ENCODE data around the gene FILIP1L.

FILIP1L gene

GRCh38 chr3:99945328-99945995 is 168.8 kb downstream of the FILIP1L start:
- Histone ChIP-seq H3K9me3 (ENCODE audit: control insufficient read depth, low read length) (no peaks in the 10 kb centered on the region), H3K4me1 (ENCODE audit: control insufficient read depth, insufficient read depth, low read length) (peaks cover 12% of the 10 kb centered on the region), H3K27me3 (ENCODE audit: control insufficient read depth, insufficient read depth, low read length, poor library complexity, severe bottlenecking) (no peaks in the 10 kb centered on the region), H3K36me3 (ENCODE audit: control insufficient read depth, insufficient read depth, low read length) (no peaks in the 10 kb centered on the region), H3K27ac (ENCODE audit: insufficient read depth, low read depth, low read length, poor library complexity, severe bottlenecking) (no peak overlapping the region), H3K4me3 (ENCODE audit: insufficient read depth, low read depth, low read length) (no peak overlapping the region)
- WGBS, 2 experiments = 76 to 78% methylated on average over 5 of the region's 5 CpGs

DNA sequence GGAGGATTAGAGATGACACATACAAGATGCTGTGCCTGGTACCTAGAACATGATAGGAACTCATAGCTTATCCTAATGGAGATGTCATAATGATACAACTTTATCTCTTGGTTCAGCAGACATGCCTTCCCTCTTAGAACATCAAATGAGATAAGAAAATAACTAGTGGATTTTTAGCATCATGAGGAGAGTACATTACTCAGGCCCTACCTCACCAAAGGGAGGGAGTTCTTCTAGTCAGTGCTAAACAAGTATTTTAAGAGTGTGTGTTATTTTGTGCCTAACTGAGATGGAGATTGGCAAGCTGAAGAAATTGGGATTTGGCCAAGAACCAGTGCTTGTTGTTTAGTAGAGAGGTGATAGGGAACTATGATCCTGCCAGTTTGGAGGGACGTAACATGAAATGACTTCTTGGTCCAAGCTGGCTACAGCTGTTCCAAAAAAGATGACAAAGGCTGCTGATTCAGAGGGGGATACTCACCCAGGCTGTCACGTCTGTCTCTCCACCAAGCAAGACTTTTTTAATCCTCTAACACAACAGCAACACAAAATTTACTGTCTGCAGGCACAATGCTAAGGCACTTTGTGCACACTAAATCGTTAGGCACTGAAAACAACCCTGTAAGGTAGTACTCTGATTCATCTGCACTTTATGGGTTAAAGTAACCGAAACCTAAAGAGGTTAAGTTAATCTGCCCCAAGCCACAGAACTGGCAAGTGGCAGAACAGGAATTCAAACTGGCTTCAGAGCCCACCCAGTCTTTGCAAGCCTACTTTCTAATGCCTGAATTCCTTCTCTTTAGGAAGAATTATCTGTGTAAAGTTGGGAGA is 170.2 kb downstream of the FILIP1L start:
- H3K9me3 ChIP-seq (ENCODE audit: control insufficient read depth, low read length) = no peaks in the 10 kb centered on the region
- no peaks in the 10 kb centered on the region for H3K27me3 ChIP-seq (ENCODE audit: control insufficient read depth, insufficient read depth, low read length, poor library complexity, severe bottlenecking)
- no peaks in the 10 kb centered on the region for H3K36me3 ChIP-seq (ENCODE audit: control insufficient read depth, insufficient read depth, low read length)
- WGBS, 2 experiments = 84 to 87% methylated on average over 4 of the region's 4 CpGs
- H3K27ac ChIP-seq (ENCODE audit: insufficient read depth, low read depth, low read length, poor library complexity, severe bottlenecking) = no peak overlapping the region
- H3K4me3 ChIP-seq (ENCODE audit: insufficient read depth, low read depth, low read length) = no peak overlapping the region
- H3K4me1 ChIP-seq (ENCODE audit: control insufficient read depth, insufficient read depth, low read length) = peaks cover 12% of the 10 kb centered on the region

DNA sequence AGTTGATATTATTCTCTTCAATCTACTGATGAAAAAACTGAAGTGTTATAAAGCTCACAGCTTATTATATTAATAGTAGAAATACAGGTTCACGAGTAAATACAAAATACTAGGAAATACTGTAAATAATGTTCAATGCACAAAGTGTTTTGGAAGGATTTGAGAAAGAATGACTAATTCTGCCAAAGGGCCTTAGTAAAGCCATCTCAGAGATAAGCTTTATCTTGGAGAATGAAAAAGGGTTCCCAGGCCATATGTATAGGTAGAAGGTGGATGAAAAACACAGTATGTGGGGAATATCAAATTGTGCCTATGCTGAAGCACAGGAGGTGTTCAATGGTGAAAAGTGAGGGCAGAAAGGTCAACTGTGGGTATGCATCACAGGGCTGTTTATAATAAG is 173.1 kb downstream of the FILIP1L start:
- no peaks in the 10 kb centered on the region for H3K36me3 ChIP-seq (ENCODE audit: control insufficient read depth, insufficient read depth, low read length)
- no peaks in the 10 kb centered on the region for H3K9me3 ChIP-seq (ENCODE audit: control insufficient read depth, low read length)
- H3K27ac ChIP-seq (ENCODE audit: insufficient read depth, low read depth, low read length, poor library complexity, severe bottlenecking) = no peak overlapping the region
- H3K4me1 ChIP-seq (ENCODE audit: control insufficient read depth, insufficient read depth, low read length) = peaks cover 12% of the 10 kb centered on the region
- no peaks in the 10 kb centered on the region for H3K27me3 ChIP-seq (ENCODE audit: control insufficient read depth, insufficient read depth, low read length, poor library complexity, severe bottlenecking)
- 100% methylated on average over 1 of the region's 1 CpG; no CpG with 5 or more reads in 1 of the 2 experiments for WGBS, 2 experiments
- no peak overlapping the region for H3K4me3 ChIP-seq (ENCODE audit: insufficient read depth, low read depth, low read length)

- H3K4me1 ChIP-seq (ENCODE audit: control insufficient read depth, insufficient read depth, low read length) = peaks cover 8% of the 10 kb centered on the region
- no peaks in the 10 kb centered on the region for H3K36me3 ChIP-seq (ENCODE audit: control insufficient read depth, insufficient read depth, low read length)
- H3K27ac ChIP-seq (ENCODE audit: insufficient read depth, low read depth, low read length, poor library complexity, severe bottlenecking) = no peak overlapping the region
- H3K27me3 ChIP-seq (ENCODE audit: control insufficient read depth, insufficient read depth, low read length, poor library complexity, severe bottlenecking) = no peaks in the 10 kb centered on the region
- H3K4me3 ChIP-seq (ENCODE audit: insufficient read depth, low read depth, low read length) = no peak overlapping the region
- 80 to 97% methylated on average over 2 of the region's 2 CpGs for WGBS, 2 experiments
- H3K9me3 ChIP-seq (ENCODE audit: control insufficient read depth, low read length) = no peaks in the 10 kb centered on the region
Observed at GRCh38 chr3:99940350-99940749, 174.0 kb downstream of the FILIP1L start.

DNA sequence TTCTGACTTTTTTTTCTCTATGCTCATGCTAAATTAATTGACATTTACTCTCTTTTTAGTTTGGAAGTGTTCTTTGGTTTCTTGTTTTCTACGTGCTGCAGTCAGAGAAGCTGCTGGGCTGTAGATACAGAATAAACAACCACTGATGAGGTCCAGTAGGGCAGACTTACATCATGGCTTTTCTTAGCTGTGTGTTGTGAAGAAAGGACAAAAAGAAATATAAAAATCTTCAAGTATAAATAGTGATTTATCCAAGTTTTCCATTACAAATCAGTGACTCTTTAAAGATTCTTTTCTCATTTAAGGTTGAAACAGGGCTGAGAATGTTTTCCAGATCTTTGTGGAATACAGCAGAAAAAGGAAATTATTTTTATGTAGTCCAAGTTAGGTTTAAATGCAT is 174.4 kb downstream of the FILIP1L start:
- Histone ChIP-seq H3K27ac (ENCODE audit: insufficient read depth, low read depth, low read length, poor library complexity, severe bottlenecking) (no peak overlapping the region), H3K4me1 (ENCODE audit: control insufficient read depth, insufficient read depth, low read length) (peaks cover 3% of the 10 kb centered on the region), H3K4me3 (ENCODE audit: insufficient read depth, low read depth, low read length) (no peak overlapping the region), H3K9me3 (ENCODE audit: control insufficient read depth, low read length) (no peaks in the 10 kb centered on the region), H3K27me3 (ENCODE audit: control insufficient read depth, insufficient read depth, low read length, poor library complexity, severe bottlenecking) (no peaks in the 10 kb centered on the region), H3K36me3 (ENCODE audit: control insufficient read depth, insufficient read depth, low read length) (no peaks in the 10 kb centered on the region)
- 92 to 95% methylated on average over 1 of the region's 1 CpG for WGBS, 2 experiments

DNA sequence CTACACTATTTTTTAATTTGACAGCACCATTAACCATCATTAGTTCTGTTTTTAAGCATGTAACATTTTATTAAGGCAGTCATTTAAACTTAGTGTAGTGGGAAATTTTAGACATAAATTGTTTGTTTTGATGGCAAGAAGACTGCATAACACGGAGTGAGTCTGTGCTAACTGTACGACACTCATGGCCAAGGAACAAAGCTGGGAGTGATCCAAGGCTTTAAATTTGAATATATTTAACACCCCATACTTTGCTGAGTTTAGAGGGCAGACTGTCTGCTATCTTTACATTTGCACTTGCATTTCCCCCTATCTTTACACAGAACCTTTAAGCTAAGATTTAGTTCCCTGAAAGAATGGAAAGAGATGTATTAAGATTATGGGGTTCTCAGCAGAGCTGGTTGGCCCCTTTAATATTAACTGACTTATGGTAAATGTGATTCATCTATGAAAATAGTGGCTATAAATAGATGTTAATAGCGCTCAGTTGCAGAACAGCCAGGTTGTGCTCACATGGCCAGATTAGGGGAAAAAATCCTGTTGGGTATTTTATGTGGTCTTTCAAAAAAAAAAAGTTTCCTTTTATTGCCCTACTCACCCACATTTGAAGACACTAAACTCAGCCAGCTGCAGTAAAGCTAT is 175.9 kb downstream of the FILIP1L start:
- no peaks in the 10 kb centered on the region for H3K27me3 ChIP-seq (ENCODE audit: control insufficient read depth, insufficient read depth, low read length, poor library complexity, severe bottlenecking)
- no peaks in the 10 kb centered on the region for H3K36me3 ChIP-seq (ENCODE audit: control insufficient read depth, insufficient read depth, low read length)
- H3K4me1 ChIP-seq (ENCODE audit: control insufficient read depth, insufficient read depth, low read length) = no peaks in the 10 kb centered on the region
- no peak overlapping the region for H3K4me3 ChIP-seq (ENCODE audit: insufficient read depth, low read depth, low read length)
- H3K9me3 ChIP-seq (ENCODE audit: control insufficient read depth, low read length) = no peaks in the 10 kb centered on the region
- 94 to 98% methylated on average over 3 of the region's 3 CpGs for WGBS, 2 experiments
- H3K27ac ChIP-seq (ENCODE audit: insufficient read depth, low read depth, low read length, poor library complexity, severe bottlenecking) = no peak overlapping the region

GRCh38 chr3:99934975-99935797 is 179.1 kb downstream of the FILIP1L start:
- H3K4me3 ChIP-seq (ENCODE audit: insufficient read depth, low read depth, low read length) = no peak overlapping the region
- H3K4me1 ChIP-seq (ENCODE audit: control insufficient read depth, insufficient read depth, low read length) = no peaks in the 10 kb centered on the region
- 90 to 93% methylated on average over 4 of the region's 4 CpGs for WGBS, 2 experiments
- no peaks in the 10 kb centered on the region for H3K9me3 ChIP-seq (ENCODE audit: control insufficient read depth, low read length)
- H3K36me3 ChIP-seq (ENCODE audit: control insufficient read depth, insufficient read depth, low read length) = no peaks in the 10 kb centered on the region
- H3K27me3 ChIP-seq (ENCODE audit: control insufficient read depth, insufficient read depth, low read length, poor library complexity, severe bottlenecking) = no peaks in the 10 kb centered on the region
- no peak overlapping the region for H3K27ac ChIP-seq (ENCODE audit: insufficient read depth, low read depth, low read length, poor library complexity, severe bottlenecking)

DNA sequence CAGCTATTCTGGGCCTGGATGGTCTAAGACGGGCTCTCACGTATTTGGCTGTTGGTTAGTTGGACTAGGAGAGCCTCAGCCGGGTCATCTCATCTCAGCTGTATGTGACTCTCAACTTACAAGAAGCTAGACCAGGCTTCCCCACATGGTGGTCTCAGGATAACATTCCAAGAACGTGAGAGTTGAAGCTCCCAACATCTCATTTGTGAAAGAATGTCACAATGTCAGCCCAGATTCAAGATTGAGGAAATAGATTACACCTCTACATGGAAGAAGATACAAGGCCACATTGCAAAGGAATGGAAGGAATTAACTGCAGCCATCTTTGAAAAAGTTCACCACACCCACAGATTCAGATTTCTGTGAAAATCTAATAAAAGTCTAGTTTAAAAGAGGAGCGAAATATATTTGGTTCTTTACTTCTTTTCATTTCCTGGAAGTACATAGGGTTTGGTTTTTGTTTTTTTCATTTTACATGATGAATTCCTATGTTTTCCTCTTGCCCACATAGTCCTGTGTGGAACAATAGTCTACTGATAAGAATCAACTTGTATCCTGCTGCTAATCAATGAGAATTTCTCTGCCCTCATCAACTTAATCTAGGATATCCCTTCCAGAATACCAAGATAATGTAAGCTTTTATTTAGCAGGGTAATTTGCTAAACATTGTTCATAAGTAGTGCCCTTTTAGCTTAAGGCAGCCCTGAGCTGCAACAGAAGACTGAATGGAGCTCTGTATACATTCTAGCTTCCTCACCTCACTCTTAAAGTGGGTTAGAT is 180.1 kb downstream of the FILIP1L start:
- 94% methylated on average over 5 of the region's 5 CpGs for WGBS, 2 experiments

GRCh38 chr3:99931059-99931458 is 183.2 kb downstream of the FILIP1L start:
- Histone ChIP-seq H3K27me3 (ENCODE audit: control insufficient read depth, insufficient read depth, low read length, poor library complexity, severe bottlenecking) (no peaks in the 10 kb centered on the region), H3K36me3 (ENCODE audit: control insufficient read depth, insufficient read depth, low read length) (no peaks in the 10 kb centered on the region), H3K4me3 (ENCODE audit: insufficient read depth, low read depth, low read length) (no peak overlapping the region), H3K9me3 (ENCODE audit: control insufficient read depth, low read length) (no peaks in the 10 kb centered on the region), H3K27ac (ENCODE audit: insufficient read depth, low read depth, low read length, poor library complexity, severe bottlenecking) (no peak overlapping the region), H3K4me1 (ENCODE audit: control insufficient read depth, insufficient read depth, low read length) (peaks cover 16% of the 10 kb centered on the region)
- WGBS, 2 experiments = no CpG with 5 or more reads among the region's 1 CpG

More for the DNA sequence above, 180.1 kb downstream of the FILIP1L start:
- Histone ChIP-seq H3K4me1 (ENCODE audit: control insufficient read depth, insufficient read depth, low read length) (peaks cover 6% of the 10 kb centered on the region), H3K27me3 (ENCODE audit: control insufficient read depth, insufficient read depth, low read length, poor library complexity, severe bottlenecking) (no peaks in the 10 kb centered on the region), H3K27ac (ENCODE audit: insufficient read depth, low read depth, low read length, poor library complexity, severe bottlenecking) (no peak overlapping the region), H3K9me3 (ENCODE audit: control insufficient read depth, low read length) (no peaks in the 10 kb centered on the region), H3K4me3 (ENCODE audit: insufficient read depth, low read depth, low read length) (no peak overlapping the region), H3K36me3 (ENCODE audit: control insufficient read depth, insufficient read depth, low read length) (no peaks in the 10 kb centered on the region)

All from ectodermal cell (in vitro differentiated cells).